GM12891 (cell line): ENCODE measurements around the gene NREP.

Experiments
- DNase-seq: peaks from one replicate; pipeline ENCODE4 v3.0.0; 2011; ENCODE audit warnings: low spot score; ENCODE audit not compliant: insufficient read length
- FAIRE-seq: peaks from 2 replicates; lab custom pipeline; 2011; peaks lifted over from hg19 to GRCh38; lab: Jason Lieb, UNC
- PAX5 ChIP-seq: IDR thresholded peaks from 2 replicates; pipeline ENCODE4 v1.6.1; 2011; ENCODE audit warnings: low read length, moderate library complexity, mild to moderate bottlenecking; ENCODE audit not compliant: insufficient read depth, severe bottlenecking
- POLR2A ChIP-seq: IDR thresholded peaks from 2 replicates; pipeline ENCODE4 v1.6.1; 2011; ENCODE audit warnings: low read depth, low read length, control low read depth
- POLR2AphosphoS5 ChIP-seq: IDR thresholded peaks from 2 replicates; pipeline ENCODE4 v1.6.1; 2011; ENCODE audit warnings: low read depth, low read length, control low read depth
- POU2F2 ChIP-seq: IDR thresholded peaks from 2 replicates; pipeline ENCODE4 v1.6.1; 2011; ENCODE audit warnings: low read depth, mild to moderate bottlenecking, control low read depth, low read length, moderate library complexity
- SPI1 ChIP-seq: IDR thresholded peaks from 2 replicates; pipeline ENCODE4 v1.6.1; 2011; ENCODE audit warnings: low read depth, low read length, control low read depth
- TAF1 ChIP-seq: IDR thresholded peaks from 2 replicates; pipeline ENCODE4 v1.6.1; 2011; ENCODE audit warnings: low read depth, low read length, control low read depth

NREP gene

DNA sequence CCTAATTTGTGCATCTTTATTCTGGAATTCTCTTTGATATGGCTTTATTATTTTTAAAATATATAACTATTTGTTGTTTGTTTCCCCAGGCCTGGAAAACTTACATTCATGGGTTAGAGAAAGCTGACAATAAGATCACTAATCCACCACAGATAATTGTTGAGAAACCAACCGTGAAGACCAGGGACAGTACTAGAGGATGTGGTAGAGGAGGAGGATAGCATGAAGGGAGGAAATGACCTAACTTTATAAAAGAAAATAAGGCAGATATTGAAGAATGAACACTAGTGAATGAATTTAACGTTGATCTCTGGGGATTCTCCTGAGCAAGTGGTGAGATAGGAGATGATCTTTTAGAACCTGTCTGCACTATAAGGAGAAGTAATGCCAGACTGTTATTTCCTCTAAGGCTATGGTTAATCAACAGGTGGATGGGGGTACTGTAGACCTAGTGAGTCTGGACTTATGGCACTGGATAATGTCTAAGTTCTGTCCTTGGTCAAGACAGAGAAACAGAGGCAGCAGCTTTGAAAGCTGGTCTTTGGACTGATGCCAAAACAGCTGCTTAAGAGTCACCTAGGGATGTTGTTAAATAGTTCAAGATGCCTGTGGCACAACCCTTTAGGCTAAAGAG lies 52.4 kb downstream of the NREP start:
- DNase-seq (no peak), FAIRE-seq (peak; percentile 72)
- TF ChIP-seq POU2F2 (no peak), TAF1 (no peak), SPI1 (no peak), POLR2A (no peak), PAX5 (no peak), POLR2AphosphoS5 (no peak)

DNA sequence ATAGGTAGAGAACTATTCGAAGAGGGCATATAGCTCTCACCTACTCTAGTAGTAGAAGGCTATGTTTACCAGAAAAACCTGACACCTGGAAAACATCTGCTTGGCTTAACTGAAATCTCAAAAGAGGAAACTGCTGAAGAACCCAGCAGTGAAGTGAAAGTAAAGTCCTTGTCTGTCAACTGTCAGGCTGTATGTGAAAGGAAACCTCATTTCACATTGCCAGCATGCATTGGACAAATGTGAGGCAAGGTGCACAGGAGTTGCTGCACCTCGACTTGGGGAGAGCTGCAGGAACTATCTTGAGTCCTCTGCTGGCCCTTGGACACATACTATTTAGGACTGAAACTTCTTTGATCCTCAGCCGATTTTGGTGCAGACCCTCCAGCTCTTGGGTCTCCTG lies 53.3 kb downstream of the NREP start:
- DNase-seq, result peak; percentile 33
- no peak for TF ChIP-seq POLR2A
- TF ChIP-seq SPI1, result peak; percentile 66; the same call in 1 of the 2 replicates
- peak; percentile 90 for FAIRE-seq

DNA sequence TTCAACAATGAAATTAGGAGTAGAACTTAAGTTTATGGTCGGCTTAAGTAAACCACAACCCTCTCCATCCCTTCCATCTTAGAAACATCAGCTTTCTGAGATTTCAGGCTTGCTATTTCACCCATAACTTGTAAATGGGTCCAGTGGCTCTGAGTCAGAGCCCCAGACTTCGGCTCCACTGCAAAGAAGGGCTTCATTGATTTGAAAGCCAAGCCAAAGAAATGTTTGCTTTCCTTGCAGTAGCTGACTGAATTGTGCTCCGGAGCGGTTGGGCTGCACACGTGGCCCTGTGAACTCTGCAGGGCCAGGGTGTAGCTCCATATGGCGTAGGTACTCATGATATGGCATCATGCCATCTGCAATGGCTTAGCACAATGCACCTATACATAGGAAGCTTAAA lies 57.0 kb downstream of the NREP start:
- TF ChIP-seq POLR2A, result no peak
- no peak for TF ChIP-seq POU2F2
- no peak for TF ChIP-seq POLR2AphosphoS5
- TF ChIP-seq PAX5, result no peak
- TF ChIP-seq TAF1, result no peak
- TF ChIP-seq SPI1, result no peak
- no peak for DNase-seq
- no peak for FAIRE-seq

DNA sequence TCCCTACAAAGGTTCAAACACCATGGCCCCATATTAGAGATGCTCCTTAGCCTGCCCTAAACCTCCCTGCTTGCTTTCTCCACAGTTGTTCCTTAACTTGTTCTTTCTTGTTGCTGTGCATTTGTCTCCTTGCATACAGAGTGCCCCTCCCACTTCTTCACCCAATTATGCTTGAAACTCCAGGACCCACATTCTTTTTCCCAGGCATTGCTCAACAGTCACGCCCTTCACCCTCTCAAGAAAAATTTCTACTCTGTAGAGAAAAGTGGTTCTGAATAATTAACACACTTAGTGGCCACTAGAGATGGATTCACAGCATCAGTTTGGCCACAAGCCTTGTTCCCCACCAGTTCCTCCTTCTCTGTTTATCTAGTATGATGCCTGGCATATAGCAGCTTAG lies 57.7 kb downstream of the NREP start:
- DNase-seq (no peak), FAIRE-seq (peak; percentile 48)
- no peak for TF ChIP-seq SPI1
- TF ChIP-seq POLR2AphosphoS5, result no peak
- TF ChIP-seq PAX5, result no peak
- no peak for TF ChIP-seq TAF1
- no peak for TF ChIP-seq POLR2A

- DNase-seq (no peak), FAIRE-seq (no peak)
- TF ChIP-seq PAX5, result no peak
- no peak for TF ChIP-seq POU2F2
- TF ChIP-seq POLR2AphosphoS5, result no peak
- no peak for TF ChIP-seq SPI1
Measured at GRCh38 chr5:111697881-111698757, 58.9 kb downstream of the NREP start.

- no peak for TF ChIP-seq POU2F2
- no peak for TF ChIP-seq PAX5
- TF ChIP-seq POLR2A, result no peak
- TF ChIP-seq TAF1, result no peak
- TF ChIP-seq POLR2AphosphoS5, result no peak
- TF ChIP-seq SPI1, result no peak
- FAIRE-seq, result no peak
Measured at GRCh38 chr5:111697215-111697614, 59.8 kb downstream of the NREP start.

DNA sequence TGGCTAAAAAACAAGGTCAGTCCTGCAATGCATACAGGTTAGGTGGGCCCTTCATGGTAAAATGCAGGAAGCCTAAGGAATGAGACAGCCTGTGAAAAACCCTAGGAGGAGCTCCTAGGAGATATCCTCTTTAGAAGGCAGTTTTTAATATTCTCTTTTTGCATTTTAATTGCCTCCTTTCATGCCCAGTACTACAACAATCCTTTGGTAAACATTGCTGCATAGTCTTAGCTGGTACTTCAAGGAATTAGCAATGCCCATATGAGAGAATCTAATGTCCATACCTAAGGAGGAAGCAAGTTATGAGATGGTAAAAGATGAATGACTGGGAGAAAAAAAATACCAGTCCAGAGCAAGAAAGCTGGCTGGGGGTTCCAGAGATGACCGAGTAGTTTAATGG lies 61.0 kb downstream of the NREP start:
- TF ChIP-seq TAF1 (no peak), PAX5 (no peak), POLR2A (no peak), SPI1 (no peak), POU2F2 (no peak), POLR2AphosphoS5 (no peak)
- no peak for DNase-seq
- FAIRE-seq, result no peak

More at GRCh38 chr5:111697215-111697614, 59.8 kb downstream of the NREP start:
- DNase-seq, result no peak

GRCh38 chr5:111694133-111694532 lies 62.9 kb downstream of the NREP start:
- DNase-seq (no peak), FAIRE-seq (no peak)
- TF ChIP-seq POLR2AphosphoS5, result no peak

GRCh38 chr5:111691914-111692313 lies 65.1 kb downstream of the NREP start:
- DNase-seq (no peak), FAIRE-seq (no peak)
- TF ChIP-seq TAF1, result no peak
- no peak for TF ChIP-seq SPI1
- no peak for TF ChIP-seq POLR2A
- no peak for TF ChIP-seq PAX5
- TF ChIP-seq POLR2AphosphoS5, result no peak
- no peak for TF ChIP-seq POU2F2

- no peak for TF ChIP-seq POU2F2
- no peak for TF ChIP-seq SPI1
- no peak for TF ChIP-seq TAF1
- no peak for TF ChIP-seq POLR2AphosphoS5
- no peak for TF ChIP-seq PAX5
- TF ChIP-seq POLR2A, result no peak
- DNase-seq, result no peak
- no peak for FAIRE-seq
Measured at GRCh38 chr5:111691508-111691907, 65.5 kb downstream of the NREP start.
